ENCODE data around the gene VPS45. TPM values are rescaled to one million over a fixed set of nuclear protein-coding genes. Genes with fewer than 3 reads are reported as not detected.

VPS45 gene
- total RNA-seq, 6 experiments from 2014 or later: 35.6 to 43.3 (median 37.1) TPM

GRCh38 chr1:150092180-150092791 lies 24.7 kb downstream of the VPS45 start:
- H3K27ac Mint-ChIP-seq: peak overlapping the region; percentile 49
- H3K27me3 Mint-ChIP-seq (ENCODE audit: insufficient read depth): no peaks in the 10 kb centered on the region
- DNase-seq: no peak
- H3K4me1 Mint-ChIP-seq (ENCODE audit: low read depth): no peaks in the 10 kb centered on the region
- H3K9me3 Mint-ChIP-seq: no peaks in the 10 kb centered on the region
- H3K4me3 Mint-ChIP-seq: no peak overlapping the region
- H3K36me3 Mint-ChIP-seq (ENCODE audit: low read depth): no peaks in the 10 kb centered on the region; the same call in 1 of the 2 replicates
- TF ChIP-seq CTCF (IDR thresholded peaks at IDR 0.05): no peak

- H3K9me3 Mint-ChIP-seq: no peaks in the 10 kb centered on the region
- no peak for TF ChIP-seq CTCF (IDR thresholded peaks at IDR 0.05)
- no peak overlapping the region for H3K27ac Mint-ChIP-seq
- H3K27me3 Mint-ChIP-seq (ENCODE audit: insufficient read depth): no peaks in the 10 kb centered on the region
- no peaks in the 10 kb centered on the region; the same call in 1 of the 2 replicates for H3K36me3 Mint-ChIP-seq (ENCODE audit: low read depth)
- DNase-seq: no peak
- H3K4me1 Mint-ChIP-seq (ENCODE audit: low read depth): no peaks in the 10 kb centered on the region
- H3K4me3 Mint-ChIP-seq: no peak overlapping the region
Measured at GRCh38 chr1:150093805-150094204, 26.2 kb downstream of the VPS45 start.

GRCh38 chr1:150094734-150095265 lies 27.2 kb downstream of the VPS45 start:
- DNase-seq: no peak
- H3K4me3 Mint-ChIP-seq: no peak overlapping the region
- no peaks in the 10 kb centered on the region for H3K27me3 Mint-ChIP-seq (ENCODE audit: insufficient read depth)
- no peaks in the 10 kb centered on the region for H3K9me3 Mint-ChIP-seq
- no peak for TF ChIP-seq CTCF (IDR thresholded peaks at IDR 0.05)
- H3K27ac Mint-ChIP-seq: no peak overlapping the region
- H3K36me3 Mint-ChIP-seq (ENCODE audit: low read depth): peaks cover under 1% of the 10 kb centered on the region
- H3K4me1 Mint-ChIP-seq (ENCODE audit: low read depth): no peaks in the 10 kb centered on the region

GRCh38 chr1:150102986-150103385 lies 35.4 kb downstream of the VPS45 start:
- no peak for DNase-seq
- H3K4me3 Mint-ChIP-seq: no peak overlapping the region
- no peaks in the 10 kb centered on the region for H3K9me3 Mint-ChIP-seq
- no peak overlapping the region for H3K27ac Mint-ChIP-seq
- no peaks in the 10 kb centered on the region for H3K4me1 Mint-ChIP-seq (ENCODE audit: low read depth)
- peaks cover 22% of the 10 kb centered on the region for H3K36me3 Mint-ChIP-seq (ENCODE audit: low read depth)
- TF ChIP-seq CTCF (IDR thresholded peaks at IDR 0.05): no peak
- no peaks in the 10 kb centered on the region for H3K27me3 Mint-ChIP-seq (ENCODE audit: insufficient read depth)

- H3K27me3 Mint-ChIP-seq (ENCODE audit: insufficient read depth): no peaks in the 10 kb centered on the region
- peaks cover 15% of the 10 kb centered on the region for H3K36me3 Mint-ChIP-seq (ENCODE audit: low read depth)
- H3K27ac Mint-ChIP-seq: no peak overlapping the region
- TF ChIP-seq CTCF (IDR thresholded peaks at IDR 0.05): no peak
- no peak overlapping the region for H3K4me3 Mint-ChIP-seq
- no peaks in the 10 kb centered on the region for H3K9me3 Mint-ChIP-seq
- DNase-seq: no peak
- no peaks in the 10 kb centered on the region for H3K4me1 Mint-ChIP-seq (ENCODE audit: low read depth)
Measured at GRCh38 chr1:150106341-150106740, 38.8 kb downstream of the VPS45 start.

Measured in HFFc6 (cell line).